GM19193 (cell line): ENCODE data around the gene EXOC6.

Source experiments
- POLR2A ChIP-seq: IDR thresholded peaks from 4 replicates; pipeline ENCODE4 v1.6.1; 2011; ENCODE audit not compliant: insufficient read depth, insufficient read length; ENCODE audit errors: extremely low read depth

EXOC6 gene

GRCh38 chr10:92847202-92847864 is 987 bp upstream of the EXOC6 start:
- TF ChIP-seq POLR2A = no peak

GRCh38 chr10:92848037-92848440 is 281 bp upstream of the EXOC6 start:
- TF ChIP-seq POLR2A = no peak

- TF ChIP-seq POLR2A = no peak
Observed at GRCh38 chr10:92849234-92849525, 860 bp downstream of the EXOC6 start.

GRCh38 chr10:92849576-92850090 is 1.3 kb downstream of the EXOC6 start:
- no peak for TF ChIP-seq POLR2A

GRCh38 chr10:92850185-92850584 is 1.9 kb downstream of the EXOC6 start:
- TF ChIP-seq POLR2A = no peak

GRCh38 chr10:92851003-92851402 is 2.7 kb downstream of the EXOC6 start:
- no peak for TF ChIP-seq POLR2A

GRCh38 chr10:92855560-92855959 is 7.2 kb downstream of the EXOC6 start:
- no peak for TF ChIP-seq POLR2A

- TF ChIP-seq POLR2A = no peak
Observed at GRCh38 chr10:92857904-92858514, 9.7 kb downstream of the EXOC6 start.

- no peak for TF ChIP-seq POLR2A
Observed at GRCh38 chr10:92867235-92867634, 18.9 kb downstream of the EXOC6 start.

- TF ChIP-seq POLR2A = no peak
Observed at GRCh38 chr10:92868036-92868435, 19.7 kb downstream of the EXOC6 start.

- TF ChIP-seq POLR2A = no peak
Observed at GRCh38 chr10:92868557-92868956, 20.2 kb downstream of the EXOC6 start.

GRCh38 chr10:92873029-92873428 is 24.7 kb downstream of the EXOC6 start:
- TF ChIP-seq POLR2A = no peak

GRCh38 chr10:92876509-92877036 is 28.3 kb downstream of the EXOC6 start:
- no peak for TF ChIP-seq POLR2A

GRCh38 chr10:92880233-92880861 is 32.0 kb downstream of the EXOC6 start:
- no peak for TF ChIP-seq POLR2A

GRCh38 chr10:92880917-92881316 is 32.6 kb downstream of the EXOC6 start:
- no peak for TF ChIP-seq POLR2A
